ENCODE data around the gene GARRE1.

Gene GARRE1

DNA sequence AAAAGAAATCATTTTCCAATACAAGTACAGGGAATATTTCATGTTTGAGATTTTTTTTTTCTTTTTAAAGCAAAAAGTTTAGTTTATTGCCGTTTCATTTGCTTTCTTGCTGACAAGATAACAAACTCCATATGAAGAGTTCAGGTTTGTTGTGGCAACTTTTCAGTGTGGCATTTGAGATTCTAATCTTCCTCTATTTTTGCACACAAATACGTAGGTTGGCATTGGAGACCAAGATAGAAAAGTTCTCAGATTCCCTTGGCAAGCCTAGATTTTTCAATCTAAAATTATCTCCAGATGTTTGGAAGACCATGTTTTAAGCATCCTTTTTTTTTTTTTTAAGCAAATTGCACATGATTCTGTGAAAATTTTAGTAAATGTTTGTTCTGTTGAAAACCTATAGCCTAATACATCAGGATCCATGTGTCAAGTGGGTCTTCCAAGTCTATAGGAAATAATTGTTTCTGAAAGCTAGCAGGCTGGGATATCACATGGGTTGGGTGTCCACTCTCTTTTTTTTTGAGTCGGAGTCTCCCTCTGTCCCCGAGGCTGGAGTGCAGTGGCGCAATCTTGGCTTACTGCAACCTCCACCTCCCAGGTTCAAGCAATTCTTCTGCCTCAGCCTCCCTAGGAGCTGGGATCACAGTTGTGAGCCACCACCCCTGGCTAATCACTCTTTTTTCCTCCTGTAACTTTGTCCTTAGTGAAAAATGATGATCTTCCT, 2.6 kb downstream of the GARRE1 start:
- CTCF ChIA-PET = interaction anchor here (1.8 kb wide), 1 partner anchor 16 kb away, joined by 5 read pairs; no protein-coding TSS in a partner anchor
- no peak for DNase-seq (ENCODE audit: extremely low spot score)
- TF ChIP-seq CTCF (IDR thresholded peaks at IDR 0.05; ENCODE audit: control extremely low read depth, extremely low read depth, low read depth, missing control alignments) = no peak
- POLR2A ChIA-PET = interaction anchor here (0.6 kb wide), 1 partner anchor 94 kb away, joined by 3 read pairs; no protein-coding TSS in a partner anchor

GRCh38 chr19:34257559-34257924, 3.2 kb downstream of the GARRE1 start:
- ChIA-PET CTCF (interaction anchor here (1.8 kb wide), 1 partner anchor 16 kb away, joined by 5 read pairs; no protein-coding TSS in a partner anchor), POLR2A (interaction anchor here (0.6 kb wide), 1 partner anchor 94 kb away, joined by 3 read pairs; no protein-coding TSS in a partner anchor)
- DNase-seq (ENCODE audit: extremely low spot score) = no peak
- TF ChIP-seq CTCF (IDR thresholded peaks at IDR 0.05; ENCODE audit: control extremely low read depth, extremely low read depth, low read depth, missing control alignments) = no peak

DNA sequence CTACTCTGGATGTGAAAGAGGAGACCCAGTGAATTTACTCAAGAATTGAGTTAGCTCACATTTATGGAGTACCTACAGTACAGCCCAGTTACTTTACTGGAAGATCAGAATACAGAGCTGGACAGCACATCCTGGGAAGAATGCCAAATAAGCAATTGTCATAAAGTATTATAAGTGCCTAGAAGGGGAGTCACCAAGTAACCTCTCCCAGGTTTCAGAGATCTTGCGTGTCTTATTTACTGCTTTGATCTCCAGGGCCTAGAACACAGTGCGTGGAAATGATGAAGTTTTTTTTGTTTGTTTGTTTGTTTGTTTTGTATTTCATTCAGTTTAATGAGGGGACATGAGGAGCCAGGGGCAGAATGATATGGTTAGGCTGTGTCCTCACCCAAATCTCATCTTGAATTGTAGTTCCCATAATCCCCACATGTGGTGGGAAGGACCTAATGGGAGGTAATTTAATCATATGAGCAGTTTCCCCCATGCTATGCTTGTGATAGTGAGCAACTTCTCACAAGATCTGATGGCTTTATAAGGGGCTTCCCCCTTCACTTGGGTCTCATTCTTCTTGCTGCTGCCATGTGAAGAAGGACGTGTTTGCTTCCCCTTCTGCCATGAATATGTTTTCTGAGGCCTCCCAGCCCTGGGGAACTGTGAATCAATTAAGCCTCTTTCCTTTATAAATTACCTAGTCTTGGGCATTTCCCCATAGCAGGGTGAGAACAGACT, 5.2 kb downstream of the GARRE1 start:
- ChIA-PET CTCF (interaction anchor here (0.6 kb wide), 1 partner anchor 10 kb away, joined by 3 read pairs; no protein-coding TSS in a partner anchor), POLR2A (no interaction called here)
- DNase-seq (ENCODE audit: extremely low spot score) = no peak
- no peak for TF ChIP-seq CTCF (IDR thresholded peaks at IDR 0.05; ENCODE audit: control extremely low read depth, extremely low read depth, low read depth, missing control alignments)

- TF ChIP-seq CTCF (IDR thresholded peaks at IDR 0.05; ENCODE audit: control extremely low read depth, extremely low read depth, low read depth, missing control alignments) = no peak
- ChIA-PET CTCF (interaction anchor here (1.1 to 1.9 kb wide), 5 partner anchors 10 to 101 kb away, joined by 3 to 15 read pairs (median 4); no protein-coding TSS in a partner anchor), POLR2A (interaction anchor here (1.0 kb wide), 1 partner anchor 72 kb away, joined by 3 read pairs; no protein-coding TSS in a partner anchor)
- no peak for DNase-seq (ENCODE audit: extremely low spot score)
These were observed 6.4 kb downstream of the GARRE1 start for GRCh38 chr19:34260771-34261173.

- TF ChIP-seq CTCF (IDR thresholded peaks at IDR 0.05; ENCODE audit: control extremely low read depth, extremely low read depth, low read depth, missing control alignments) = no peak
- ChIA-PET CTCF (interaction anchor here (0.9 to 1.9 kb wide), 6 partner anchors 10 to 100 kb away, joined by 3 to 15 read pairs (median 4); no protein-coding TSS in a partner anchor), POLR2A (interaction anchor here (0.8 to 1.0 kb wide), 2 partner anchors 13 to 72 kb away, joined by 3 read pairs; no protein-coding TSS in a partner anchor)
- DNase-seq (ENCODE audit: extremely low spot score) = no peak
These were observed 7.2 kb downstream of the GARRE1 start for GRCh38 chr19:34261334-34262109.

GRCh38 chr19:34263745-34264237, 9.4 kb downstream of the GARRE1 start:
- DNase-seq (ENCODE audit: extremely low spot score) = no peak
- no peak for TF ChIP-seq CTCF (IDR thresholded peaks at IDR 0.05; ENCODE audit: control extremely low read depth, extremely low read depth, low read depth, missing control alignments)
- POLR2A ChIA-PET = no interaction called here
- CTCF ChIA-PET = no interaction called here
